Nucleus accumbens (tissue), 56 donors: ENCODE results near the gene ANO9.

Experiments used
- DNase-seq, 56 donors: peaks; one replicate each; lab custom pipeline; 2025; lab: John Stamatoyannopoulos, UW

Gene ANO9

GRCh38 chr11:454043-454442 is 12.2 kb upstream of the ANO9 start:
- no peak for DNase-seq

GRCh38 chr11:453564-453963 is 11.8 kb upstream of the ANO9 start:
- no peak for DNase-seq

- no peak for DNase-seq
These were observed 11.2 kb upstream of the ANO9 start for GRCh38 chr11:452916-453527.

- DNase-seq: no peak
These were observed 10.5 kb upstream of the ANO9 start for GRCh38 chr11:452203-452744.

- no peak for DNase-seq
These were observed 9.9 kb upstream of the ANO9 start for GRCh38 chr11:451738-452137.

- DNase-seq: peak in 40 of 56 donors; percentile 9 to 80 (median 48)
These were observed 9.1 kb upstream of the ANO9 start for GRCh38 chr11:450809-451451.

- DNase-seq: peak; percentile 57 to 97 (median 92)
These were observed 8.3 kb upstream of the ANO9 start, which contains the start of gene PTDSS2 for GRCh38 chr11:449889-450808. PTDSS2 (plus strand) TSS chr11:450279; CDS start chr11:450456, 177 bp downstream.

GRCh38 chr11:447923-448731 is 6.3 kb upstream of the ANO9 start:
- DNase-seq: peak in 55 of 56 donors; percentile 71 to 97 (median 88)

- no peak for DNase-seq
These were observed 5.1 kb upstream of the ANO9 start for GRCh38 chr11:446891-447290.

GRCh38 chr11:445765-446588 is 4.2 kb upstream of the ANO9 start:
- DNase-seq: no peak

GRCh38 chr11:444396-445144 is 2.8 kb upstream of the ANO9 start:
- peak in 3 of 56 donors; percentile 6 to 23 (median 18) for DNase-seq

GRCh38 chr11:443542-444199 is 1.9 kb upstream of the ANO9 start:
- DNase-seq: no peak

GRCh38 chr11:442611-443081 is 835 bp upstream of the ANO9 start:
- DNase-seq: no peak

GRCh38 chr11:441043-441417 is 781 bp downstream of the ANO9 start:
- no peak for DNase-seq

- DNase-seq: no peak
These were observed 1.5 kb downstream of the ANO9 start for GRCh38 chr11:440065-441042.

GRCh38 chr11:439315-440064 is 2.3 kb downstream of the ANO9 start:
- DNase-seq: no peak
